Left ventricle myocardium inferior (tissue), 1 donor: ENCODE results near the gene DPYSL3. TPM values are rescaled to one million over a fixed set of nuclear protein-coding genes. Genes with fewer than 3 reads are reported as not detected.

Experiments used
- DNase-seq: peaks from one replicate; pipeline ENCODE4 v3.0.0-alpha.2; 2020
- H3K27ac ChIP-seq: fragments of 200-600 bp; replicated peaks from 2 replicates; pipeline ENCODE4 v1.8.0; 2021
- H3K27me3 ChIP-seq: fragments of 200-600 bp; 2 replicates; pipeline ENCODE4 v1.8.0; 2021; ENCODE audit warnings: low read depth
- H3K36me3 ChIP-seq: fragments of 200-600 bp; 2 replicates; pipeline ENCODE4 v1.8.0; 2021
- H3K4me1 ChIP-seq: fragments of 200-600 bp; 2 replicates; pipeline ENCODE4 v1.8.0; 2021
- H3K4me3 ChIP-seq: fragments of 200-600 bp; 2 replicates; pipeline ENCODE4 v1.8.0; 2021; ENCODE audit warnings: mild to moderate bottlenecking, moderate library complexity
- H3K9me3 ChIP-seq: fragments of 200-600 bp; replicated peaks from 2 replicates; pipeline ENCODE4 v1.8.0; 2021
- intact Hi-C: fragments of 100-400 bp; cut with micrococcal nuclease; formaldehyde crosslinking; loops from one replicate; pipeline ENCODE4 v1.11.0; 2022
- total RNA-seq: library from RNA; stranded (reverse); fragmentation: NEBNext Ultra II Directional; extraction: Animal tissue kit (Norgen Biotek cat#: 25700); gene quantifications from one replicate; pipeline ENCODE4 v1.2.1, GENCODE V29; 2021
- TF ChIP-seq, protein P1 (sequence below): fragments of 200-600 bp; IDR thresholded peaks from 2 replicates; pipeline ENCODE4 v1.8.0; 2021; ENCODE audit warnings: antibody characterized with exemption, mild to moderate bottlenecking, borderline replicate concordance
- donor health status: DM: no; HTN: yes; CAD: no; lungs with severe emphysema.

DPYSL3 gene
- total RNA-seq, 1 donor from 2014 or later, result 20.7 TPM

DNA sequence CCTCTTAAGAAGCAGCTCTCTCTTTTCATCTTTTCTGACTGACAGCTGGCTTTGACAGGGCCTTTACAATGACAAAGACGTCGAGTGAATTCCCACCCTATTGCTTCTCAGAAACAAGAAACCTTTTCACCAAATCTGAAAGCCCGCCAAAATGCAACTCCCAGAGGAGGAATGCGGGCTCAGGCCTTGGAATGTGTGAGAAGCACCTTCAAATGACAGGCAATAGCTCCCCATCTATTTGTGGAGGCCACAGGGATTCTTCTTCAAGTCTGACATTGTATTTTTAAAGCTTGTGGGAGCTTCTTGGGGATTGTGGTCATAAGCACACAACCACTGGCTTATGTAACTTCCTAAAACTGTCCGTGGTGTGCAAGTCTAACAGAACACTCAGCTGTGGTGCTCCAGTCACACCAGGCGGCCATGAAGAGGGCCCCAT lies 72.7 kb downstream of the DPYSL3 start:
- Histone ChIP-seq H3K4me1 (peaks cover 38% of the 10 kb centered on the region), H3K4me3 (no peak overlapping the region), H3K27ac (no peak overlapping the region), H3K27me3 (no peaks in the 10 kb centered on the region), H3K9me3 (no peaks in the 10 kb centered on the region), H3K36me3 (no peaks in the 10 kb centered on the region)
- DNase-seq, result no peak
- TF ChIP-seq, protein P1, sequence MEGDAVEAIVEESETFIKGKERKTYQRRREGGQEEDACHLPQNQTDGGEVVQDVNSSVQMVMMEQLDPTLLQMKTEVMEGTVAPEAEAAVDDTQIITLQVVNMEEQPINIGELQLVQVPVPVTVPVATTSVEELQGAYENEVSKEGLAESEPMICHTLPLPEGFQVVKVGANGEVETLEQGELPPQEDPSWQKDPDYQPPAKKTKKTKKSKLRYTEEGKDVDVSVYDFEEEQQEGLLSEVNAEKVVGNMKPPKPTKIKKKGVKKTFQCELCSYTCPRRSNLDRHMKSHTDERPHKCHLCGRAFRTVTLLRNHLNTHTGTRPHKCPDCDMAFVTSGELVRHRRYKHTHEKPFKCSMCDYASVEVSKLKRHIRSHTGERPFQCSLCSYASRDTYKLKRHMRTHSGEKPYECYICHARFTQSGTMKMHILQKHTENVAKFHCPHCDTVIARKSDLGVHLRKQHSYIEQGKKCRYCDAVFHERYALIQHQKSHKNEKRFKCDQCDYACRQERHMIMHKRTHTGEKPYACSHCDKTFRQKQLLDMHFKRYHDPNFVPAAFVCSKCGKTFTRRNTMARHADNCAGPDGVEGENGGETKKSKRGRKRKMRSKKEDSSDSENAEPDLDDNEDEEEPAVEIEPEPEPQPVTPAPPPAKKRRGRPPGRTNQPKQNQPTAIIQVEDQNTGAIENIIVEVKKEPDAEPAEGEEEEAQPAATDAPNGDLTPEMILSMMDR, result no peak
- intact Hi-C loops, result no loop called here

DNA sequence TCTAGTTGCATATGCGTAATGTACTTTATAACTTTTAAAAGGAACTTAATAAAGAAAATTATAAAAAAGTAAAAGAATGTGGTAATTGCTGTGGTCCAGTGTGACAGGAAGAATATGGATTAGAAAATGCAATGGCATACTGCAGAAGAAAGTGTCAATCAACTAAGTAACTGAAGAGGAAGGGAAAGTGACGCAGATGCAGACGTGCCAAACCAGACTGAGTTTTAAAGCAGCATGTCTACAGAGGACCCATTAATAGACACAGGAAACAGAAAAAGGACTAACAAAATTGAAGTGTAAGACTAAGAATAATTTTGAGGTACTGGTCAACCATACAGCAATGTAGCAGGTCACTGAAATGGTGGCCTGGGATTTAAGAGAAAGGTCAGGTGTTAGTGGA lies 73.3 kb downstream of the DPYSL3 start:
- no peak overlapping the region for H3K4me3 ChIP-seq
- TF ChIP-seq, protein P1, result no peak
- intact Hi-C loops, result no loop called here
- peaks cover 44% of the 10 kb centered on the region for H3K4me1 ChIP-seq
- no peak for DNase-seq
- no peaks in the 10 kb centered on the region for H3K9me3 ChIP-seq
- no peaks in the 10 kb centered on the region for H3K36me3 ChIP-seq
- H3K27ac ChIP-seq, result no peak overlapping the region
- no peaks in the 10 kb centered on the region for H3K27me3 ChIP-seq

DNA sequence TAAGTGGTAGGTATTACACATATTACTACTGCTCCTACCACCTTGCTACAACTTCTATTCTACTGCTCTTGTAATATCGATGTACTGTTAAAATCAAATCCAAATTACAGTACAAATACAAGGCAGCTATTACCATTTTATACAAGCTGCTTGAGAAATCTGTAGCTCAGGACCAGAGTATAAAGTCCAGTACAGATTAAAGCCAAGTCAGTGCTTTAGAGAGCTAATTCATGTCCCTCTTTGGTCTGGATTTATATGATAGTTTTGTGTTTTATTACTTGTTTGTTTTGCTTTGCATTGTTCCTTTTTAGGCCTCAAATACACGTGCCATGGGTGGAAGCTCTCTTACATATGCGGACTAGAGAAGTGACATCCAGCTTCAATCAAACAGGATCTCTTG lies 75.8 kb downstream of the DPYSL3 start:
- DNase-seq, result no peak
- TF ChIP-seq, protein P1, result no peak
- H3K4me1 ChIP-seq, result peaks cover 56% of the 10 kb centered on the region

DNA sequence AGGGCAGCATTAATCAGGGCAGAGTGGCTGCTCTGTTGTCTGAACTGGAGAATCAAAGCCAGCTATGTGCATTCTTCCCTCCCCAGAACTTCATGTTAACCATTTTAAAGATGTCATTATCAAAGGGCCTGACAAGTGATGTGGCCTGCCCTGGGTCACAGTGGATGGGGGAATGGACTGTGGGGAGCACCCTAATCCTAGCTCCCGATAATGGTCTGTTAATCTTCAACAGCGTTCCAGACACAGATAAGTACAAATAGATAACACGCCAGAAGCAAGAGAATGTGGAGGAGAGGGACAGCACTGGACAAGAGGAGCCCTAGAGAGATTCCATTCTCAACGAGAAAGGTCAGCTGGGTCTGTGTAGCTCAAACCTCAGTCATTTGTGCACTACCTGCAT lies 77.5 kb downstream of the DPYSL3 start:
- H3K4me1 ChIP-seq, result peaks cover 65% of the 10 kb centered on the region
- H3K27ac ChIP-seq, result no peak overlapping the region
- DNase-seq, result no peak
- intact Hi-C loops, result no loop called here
- H3K36me3 ChIP-seq, result no peaks in the 10 kb centered on the region
- H3K9me3 ChIP-seq, result no peaks in the 10 kb centered on the region
- no peak overlapping the region for H3K4me3 ChIP-seq
- no peaks in the 10 kb centered on the region for H3K27me3 ChIP-seq
- TF ChIP-seq, protein P1, result no peak

More for the DNA sequence above, 75.8 kb downstream of the DPYSL3 start:
- Histone ChIP-seq H3K4me3 (no peak overlapping the region), H3K36me3 (no peaks in the 10 kb centered on the region), H3K27ac (no peak overlapping the region), H3K27me3 (no peaks in the 10 kb centered on the region), H3K9me3 (no peaks in the 10 kb centered on the region)
- intact Hi-C loops, result no loop called here

DNA sequence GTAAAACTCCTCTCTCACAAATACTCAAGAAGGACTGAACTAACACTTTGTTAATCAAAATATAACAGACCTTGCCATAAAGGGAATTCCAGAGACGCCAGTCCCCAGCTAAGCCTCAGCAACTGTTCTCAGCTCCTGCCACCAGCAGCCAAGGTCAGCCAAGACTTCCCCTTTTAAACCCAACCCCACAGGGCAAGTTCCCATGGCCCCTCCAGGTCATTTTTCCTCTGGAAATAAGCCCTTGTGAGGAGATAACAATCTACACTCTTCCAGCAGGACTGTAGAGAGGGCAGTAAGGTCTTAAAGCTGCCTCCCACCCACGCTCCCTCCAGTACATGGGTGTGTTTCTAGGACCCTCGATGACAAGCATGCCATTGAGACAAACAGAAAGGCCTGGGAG lies 78.3 kb downstream of the DPYSL3 start:
- intact Hi-C loops, result no loop called here
- no peak for DNase-seq
- H3K27me3 ChIP-seq, result no peaks in the 10 kb centered on the region
- H3K36me3 ChIP-seq, result no peaks in the 10 kb centered on the region
- H3K4me1 ChIP-seq, result peaks cover 59% of the 10 kb centered on the region
- H3K4me3 ChIP-seq, result no peak overlapping the region
- TF ChIP-seq, protein P1, result no peak
- H3K9me3 ChIP-seq, result no peaks in the 10 kb centered on the region
- H3K27ac ChIP-seq, result no peak overlapping the region

DNA sequence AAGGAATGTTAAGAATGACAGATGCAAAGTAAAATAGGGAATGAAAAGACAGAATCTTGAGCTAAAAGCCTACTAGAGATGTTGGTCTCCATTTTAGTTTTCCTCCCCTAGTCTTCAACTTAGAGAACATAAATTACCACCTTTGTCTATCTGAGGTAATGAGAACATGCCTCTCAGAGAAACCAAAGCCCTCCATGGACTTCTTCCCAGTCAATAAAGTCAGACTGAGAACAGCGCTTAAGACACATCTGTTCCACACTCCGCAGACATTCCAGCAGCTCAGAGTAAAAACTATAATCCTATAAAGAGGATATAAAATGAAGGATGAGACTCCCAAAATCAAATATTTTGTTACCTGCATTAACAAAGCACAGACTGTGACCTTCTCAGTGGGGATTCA lies 79.2 kb downstream of the DPYSL3 start:
- Histone ChIP-seq H3K36me3 (no peaks in the 10 kb centered on the region), H3K27ac (no peak overlapping the region), H3K27me3 (no peaks in the 10 kb centered on the region), H3K4me3 (no peak overlapping the region), H3K9me3 (no peaks in the 10 kb centered on the region), H3K4me1 (peaks cover 51% of the 10 kb centered on the region)
- TF ChIP-seq, protein P1, result no peak
- intact Hi-C loops, result no loop called here
- no peak for DNase-seq
